ENCODE measurements around the gene GNG12.

The GNG12 gene

GRCh38 chr1:67839826-67840225 lies 6.6 kb upstream of the GNG12 start:
- no peak for DNase-seq

GRCh38 chr1:67838180-67838910 lies 5.1 kb upstream of the GNG12 start:
- DNase-seq: no peak

- no peak for DNase-seq
These were observed 3.5 kb upstream of the GNG12 start for GRCh38 chr1:67836769-67837168.

GRCh38 chr1:67835663-67836452 lies 2.6 kb upstream of the GNG12 start:
- no peak for DNase-seq

DNA sequence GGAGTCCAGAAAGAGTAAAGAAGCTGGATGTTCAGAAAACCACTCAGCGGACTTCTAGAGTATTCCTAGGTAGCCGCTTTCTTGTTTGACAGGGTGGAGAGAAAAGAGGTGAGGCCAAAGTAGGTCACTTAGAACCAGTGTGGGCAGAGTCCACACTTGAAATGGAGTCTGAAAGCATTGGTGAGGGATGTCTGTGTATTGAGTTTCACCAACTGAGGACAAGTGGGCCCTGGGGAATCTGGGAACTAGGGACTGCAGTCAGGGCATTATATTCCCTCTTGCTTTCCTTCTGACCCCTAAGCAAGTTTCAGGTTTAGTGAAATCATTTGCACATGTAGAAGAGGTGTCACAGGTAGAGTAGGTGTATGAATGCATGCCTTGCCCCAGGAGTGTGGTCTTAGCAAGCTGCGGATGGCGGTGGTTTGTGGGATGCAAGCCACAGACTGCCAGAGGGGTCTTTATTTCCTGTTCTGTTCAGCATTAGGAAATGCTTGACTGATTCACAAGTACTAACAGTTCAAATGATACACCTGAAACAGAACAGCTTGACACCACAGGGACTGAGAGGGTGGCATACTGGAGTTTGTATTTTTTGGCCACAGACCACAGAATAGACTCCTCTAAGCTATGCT lies 1.1 kb upstream of the GNG12 start:
- no peak for DNase-seq

- DNase-seq: no peak
These were observed 304 bp upstream of the GNG12 start for GRCh38 chr1:67833602-67833940.

- no peak for DNase-seq
These were observed 1.3 kb downstream of the GNG12 start for GRCh38 chr1:67831850-67832513.

GRCh38 chr1:67830928-67831830 lies 2.1 kb downstream of the GNG12 start:
- no peak for DNase-seq

- DNase-seq: no peak
These were observed 3.0 kb downstream of the GNG12 start for GRCh38 chr1:67830226-67830625.

GRCh38 chr1:67827688-67828087 lies 5.6 kb downstream of the GNG12 start:
- no peak for DNase-seq

- DNase-seq: no peak
These were observed 7.7 kb downstream of the GNG12 start for GRCh38 chr1:67825591-67825990.

GRCh38 chr1:67824766-67825165 lies 8.5 kb downstream of the GNG12 start:
- no peak for DNase-seq

GRCh38 chr1:67823615-67824014 lies 9.7 kb downstream of the GNG12 start:
- no peak for DNase-seq

DNA sequence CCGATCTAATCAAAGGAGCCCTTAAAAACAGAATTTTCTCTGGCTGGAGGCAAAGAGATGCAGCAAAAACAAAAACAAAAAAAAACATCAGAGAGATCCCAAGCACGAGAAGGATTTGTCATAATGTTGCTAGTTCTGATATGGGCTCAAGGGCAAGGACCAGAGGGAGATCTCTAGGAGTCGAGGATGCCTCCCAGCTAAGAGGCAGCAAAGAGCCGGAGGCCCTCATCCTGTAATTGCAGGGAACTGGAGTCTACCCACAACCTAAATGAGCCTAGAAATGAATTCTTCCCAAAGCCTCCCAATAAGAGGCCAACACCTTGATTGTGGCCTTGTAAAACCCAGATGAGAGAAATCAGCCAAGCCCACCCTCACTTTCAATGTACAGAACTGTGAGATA lies 12.0 kb downstream of the GNG12 start:
- DNase-seq: no peak

DNA sequence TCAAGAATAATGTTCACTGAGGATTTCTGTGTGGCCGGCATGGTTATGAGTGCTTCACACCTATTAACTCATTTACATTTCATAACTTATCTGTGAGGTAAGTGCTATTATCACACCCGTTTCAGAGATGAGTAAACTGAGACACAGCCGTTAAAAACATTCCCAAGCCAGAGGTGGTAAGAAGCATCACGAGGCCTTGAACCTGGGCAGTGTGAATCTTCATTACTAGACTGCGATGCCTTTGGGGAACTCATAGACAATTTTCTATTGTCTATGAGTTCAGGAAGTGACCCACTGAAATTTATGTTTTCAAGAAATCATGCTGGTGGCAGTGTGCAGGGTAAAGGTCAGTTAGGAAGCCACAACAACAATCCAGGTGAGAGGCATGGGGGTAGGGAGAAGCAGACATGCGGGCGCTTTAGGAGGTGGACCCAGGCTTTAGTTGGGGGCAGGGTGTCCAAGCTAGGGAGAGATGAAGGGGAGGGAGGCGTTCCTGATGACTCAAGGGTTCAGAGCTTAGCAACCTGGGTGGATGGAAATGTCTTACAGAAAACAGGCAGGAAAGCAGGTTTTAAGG lies 14.5 kb downstream of the GNG12 start:
- no peak for DNase-seq

- no peak for DNase-seq
These were observed 15.1 kb downstream of the GNG12 start for GRCh38 chr1:67818162-67818561.

DNA sequence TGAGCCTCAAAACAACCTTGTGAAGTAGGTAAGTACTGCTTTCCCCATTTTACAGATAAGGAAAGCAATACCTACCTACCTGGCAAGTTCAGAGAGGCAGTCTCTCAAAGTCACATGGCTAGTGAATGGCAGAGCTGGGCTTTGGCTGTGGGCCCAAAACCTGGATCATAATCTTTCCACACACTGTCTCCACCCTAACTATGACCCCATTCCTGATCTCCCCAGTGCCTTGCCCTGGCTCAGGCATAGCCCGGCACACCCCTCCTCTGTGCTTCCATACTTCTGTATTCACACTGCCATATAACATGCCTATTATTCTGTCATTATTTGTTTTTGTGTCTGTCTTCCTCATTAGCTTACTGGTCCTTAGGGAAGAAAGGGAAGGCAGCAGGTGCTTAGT lies 15.9 kb downstream of the GNG12 start:
- DNase-seq: no peak

GRCh38 chr1:67816506-67816905 lies 16.8 kb downstream of the GNG12 start:
- DNase-seq: no peak

- DNase-seq: no peak
These were observed 17.2 kb downstream of the GNG12 start for GRCh38 chr1:67816095-67816475.

GRCh38 chr1:67815303-67816094 lies 17.8 kb downstream of the GNG12 start:
- DNase-seq: no peak

- DNase-seq: no peak
These were observed 19.0 kb downstream of the GNG12 start for GRCh38 chr1:67814121-67814772.
